Measurements from ENCODE around the gene NR2C2AP.

DNA sequence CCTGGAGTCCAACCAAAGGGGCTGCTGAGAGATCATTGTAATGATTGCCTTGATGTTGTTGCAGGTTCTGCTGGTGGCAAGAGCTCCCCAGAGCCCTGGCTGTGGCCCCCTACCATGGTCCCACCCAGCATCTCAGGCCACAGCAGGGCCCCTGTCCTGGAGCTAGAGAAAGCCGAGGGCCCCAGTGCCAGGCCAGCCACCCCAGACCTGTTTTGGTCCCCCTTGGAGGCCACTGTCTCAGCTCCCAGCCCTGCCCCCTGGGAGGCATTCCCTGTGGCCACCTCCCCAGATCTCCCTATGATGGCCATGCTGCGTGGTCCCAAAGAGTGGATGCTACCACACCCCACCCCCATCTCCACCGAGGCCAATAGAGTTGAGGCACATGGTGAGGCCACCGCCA lies 24.0 kb upstream of the NR2C2AP start:
- no peak for TF ChIP-seq EZH2 (IDR thresholded peaks at IDR 0.05; ENCODE audit: insufficient read depth, poor library complexity, severe bottlenecking)
- no peak for TF ChIP-seq EZH2phosphoT487 (IDR thresholded peaks at IDR 0.05; ENCODE audit: insufficient read depth, low read depth)

Data from GM23248 (cell line).